Subcutaneous abdominal adipose tissue (tissue), 5 donors: ENCODE data around the gene ZNF516.

Source experiments
- H3K27ac ChIP-seq: one replicate; pipeline ENCODE4 v1.7.0; 2013; ENCODE audit warnings: low read depth, mild to moderate bottlenecking, inconsistent platforms, low read length, moderate library complexity
- H3K27me3 ChIP-seq, 5 donors: one replicate each; pipeline ENCODE4 v1.7.0; 2013; ENCODE audit warnings: low read length in 5 of 5, inconsistent platforms in 1 of 5; ENCODE audit not compliant: control insufficient read depth in 5 of 5, insufficient read depth in 4 of 5
- H3K36me3 ChIP-seq, 5 donors: one replicate each; pipeline ENCODE4 v1.7.0; 2013; ENCODE audit warnings: low read length in 5 of 5; ENCODE audit not compliant: control insufficient read depth in 5 of 5, insufficient read depth in 5 of 5
- H3K4me1 ChIP-seq, 5 donors: one replicate each; pipeline ENCODE4 v1.7.0; 2013; ENCODE audit warnings: low read length in 5 of 5, mild to moderate bottlenecking in 3 of 5, moderate library complexity in 1 of 5; ENCODE audit not compliant: control insufficient read depth in 5 of 5, insufficient read depth in 5 of 5
- H3K4me3 ChIP-seq, 5 donors: one replicate each; pipeline ENCODE4 v1.7.0; 2013; ENCODE audit warnings: low read length in 5 of 5, low read depth in 1 of 5
- H3K9ac ChIP-seq, 5 donors: one replicate each; pipeline ENCODE4 v1.7.0; 2013; ENCODE audit warnings: low read length in 5 of 5, mild to moderate bottlenecking in 4 of 5, moderate library complexity in 3 of 5
- H3K9me3 ChIP-seq, 5 donors: one replicate each; pipeline ENCODE4 v1.7.0; 2013; ENCODE audit warnings: low read length in 5 of 5; ENCODE audit not compliant: control insufficient read depth in 5 of 5
- donor health status: healthy.
- donor health status: healthy.
- donor health status: healthy.
- donor health status: healthy.
- donor health status: healthy.

ZNF516 gene

DNA sequence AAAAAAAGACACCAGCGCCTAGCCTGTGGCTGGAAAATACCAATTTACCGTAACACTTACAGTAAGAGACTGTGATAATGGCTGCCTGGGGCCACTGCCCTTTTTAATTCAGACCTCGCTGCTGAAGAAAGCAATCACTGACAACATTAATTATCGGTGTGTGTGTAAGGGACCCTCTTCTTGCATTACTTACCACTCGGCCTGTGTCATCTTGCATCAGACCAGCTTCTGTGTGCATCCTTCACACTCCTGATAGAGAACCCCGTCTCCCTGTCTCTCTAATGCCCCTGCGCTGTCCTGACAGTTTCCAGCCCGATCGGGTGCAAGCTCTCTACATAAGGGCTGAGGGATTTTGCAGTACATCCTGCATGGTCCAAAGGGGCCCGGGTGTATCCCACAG is 124.4 kb downstream of the ZNF516 start:
- Histone ChIP-seq H3K36me3 (peaks cover 0 to 35% (median 21%) of the 10 kb centered on the region in 5 donors), H3K4me3 (no peak overlapping the region), H3K4me1 (peaks cover 0 to 6% (median 0%) of the 10 kb centered on the region in 5 donors), H3K27ac (no peak overlapping the region), H3K9me3 (no peaks in the 10 kb centered on the region), H3K9ac (no peak overlapping the region), H3K27me3 (no peaks in the 10 kb centered on the region)

DNA sequence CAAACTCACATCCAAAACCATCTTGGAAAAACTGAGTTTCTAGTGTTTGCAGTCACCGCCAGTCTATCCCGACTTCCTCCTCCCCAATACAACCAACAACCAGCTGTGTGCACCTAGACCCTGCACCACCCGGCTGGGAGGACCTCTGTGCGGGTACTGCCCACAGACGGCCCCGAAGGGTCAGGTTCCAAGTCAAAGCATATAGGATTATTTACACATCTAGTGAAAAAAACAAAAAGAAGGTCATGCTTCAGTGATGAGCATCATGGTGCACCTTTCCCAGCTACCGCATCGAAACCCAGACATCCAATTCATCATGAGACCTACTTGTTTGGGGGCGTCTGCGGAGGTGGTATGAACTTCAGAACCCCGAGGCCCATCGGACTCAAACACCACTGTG is 124.8 kb downstream of the ZNF516 start:
- H3K27me3 ChIP-seq, result no peaks in the 10 kb centered on the region
- no peak overlapping the region for H3K27ac ChIP-seq
- peaks cover 0 to 35% (median 21%) of the 10 kb centered on the region in 5 donors for H3K36me3 ChIP-seq
- H3K4me3 ChIP-seq, result no peak overlapping the region
- H3K9me3 ChIP-seq, result no peaks in the 10 kb centered on the region
- peaks cover 0 to 3% (median 0%) of the 10 kb centered on the region in 5 donors for H3K4me1 ChIP-seq
- H3K9ac ChIP-seq, result no peak overlapping the region

DNA sequence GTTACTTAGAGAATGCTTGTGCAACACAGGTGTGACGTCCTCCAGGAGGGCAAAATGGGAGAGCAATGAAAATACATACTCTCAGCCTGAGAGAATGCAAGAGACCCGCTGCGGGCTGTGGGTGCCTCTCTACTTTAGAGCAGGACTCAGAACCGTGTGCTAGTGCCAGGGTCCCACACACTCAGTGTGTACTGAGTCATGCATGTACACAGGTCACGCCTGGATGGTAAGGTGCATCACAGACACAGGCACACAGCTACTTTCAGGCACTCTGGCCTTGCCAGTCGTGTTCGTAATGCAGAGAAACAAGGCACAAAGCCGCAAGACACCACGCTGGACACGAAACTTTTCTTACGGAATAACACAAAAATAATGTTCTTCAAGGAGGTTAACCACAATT is 125.3 kb downstream of the ZNF516 start:
- Histone ChIP-seq H3K27ac (no peak overlapping the region), H3K9me3 (no peaks in the 10 kb centered on the region), H3K27me3 (no peaks in the 10 kb centered on the region), H3K36me3 (peaks cover 0 to 35% (median 21%) of the 10 kb centered on the region in 5 donors), H3K9ac (no peak overlapping the region), H3K4me3 (no peak overlapping the region), H3K4me1 (no peaks in the 10 kb centered on the region)

DNA sequence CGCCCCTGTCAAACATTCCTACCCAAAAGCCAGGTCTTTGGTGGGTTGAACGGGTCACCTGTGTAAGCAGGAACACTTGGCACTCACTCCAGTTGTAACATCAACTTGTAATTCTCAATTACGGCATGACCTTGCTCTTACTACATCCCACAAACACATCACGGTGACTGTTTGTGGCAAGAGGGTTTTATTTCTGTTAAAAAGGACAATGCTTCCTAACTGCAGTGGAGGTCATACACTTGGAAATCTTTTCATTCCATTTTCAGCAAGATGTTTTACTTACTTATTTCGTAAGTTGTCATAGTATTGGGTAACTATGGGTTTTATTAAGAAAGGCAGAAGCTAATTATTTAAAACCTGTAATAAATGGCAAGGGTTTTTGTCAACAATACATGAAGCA is 126.1 kb downstream of the ZNF516 start:
- Histone ChIP-seq H3K4me3 (no peak overlapping the region), H3K9me3 (no peaks in the 10 kb centered on the region), H3K9ac (no peak overlapping the region), H3K27me3 (no peaks in the 10 kb centered on the region), H3K4me1 (no peaks in the 10 kb centered on the region), H3K36me3 (peaks cover 0 to 35% (median 21%) of the 10 kb centered on the region in 5 donors), H3K27ac (no peak overlapping the region)

DNA sequence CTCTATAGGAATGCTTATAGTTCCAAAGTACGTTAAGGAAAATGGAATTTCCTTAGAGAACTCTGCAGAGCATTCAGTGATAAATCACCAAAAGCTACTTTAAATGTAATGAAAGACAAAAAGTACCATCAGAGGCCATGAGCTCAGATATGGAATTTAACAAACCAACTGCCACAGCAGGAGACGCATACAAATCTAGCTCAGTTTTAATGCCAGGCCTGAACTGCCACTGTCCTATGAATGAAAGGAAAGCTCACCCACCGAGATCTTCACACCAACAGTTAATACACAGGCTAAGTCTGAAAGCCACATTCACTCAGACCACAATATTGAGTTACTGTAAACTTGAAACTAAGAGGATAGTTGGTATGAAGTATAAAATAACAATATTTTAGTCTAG is 126.8 kb downstream of the ZNF516 start:
- H3K9ac ChIP-seq, result no peak overlapping the region
- no peak overlapping the region for H3K4me3 ChIP-seq
- no peaks in the 10 kb centered on the region for H3K4me1 ChIP-seq
- H3K27me3 ChIP-seq, result no peaks in the 10 kb centered on the region
- no peaks in the 10 kb centered on the region for H3K9me3 ChIP-seq
- no peak overlapping the region for H3K27ac ChIP-seq
- peaks cover 0 to 36% (median 21%) of the 10 kb centered on the region in 5 donors for H3K36me3 ChIP-seq

DNA sequence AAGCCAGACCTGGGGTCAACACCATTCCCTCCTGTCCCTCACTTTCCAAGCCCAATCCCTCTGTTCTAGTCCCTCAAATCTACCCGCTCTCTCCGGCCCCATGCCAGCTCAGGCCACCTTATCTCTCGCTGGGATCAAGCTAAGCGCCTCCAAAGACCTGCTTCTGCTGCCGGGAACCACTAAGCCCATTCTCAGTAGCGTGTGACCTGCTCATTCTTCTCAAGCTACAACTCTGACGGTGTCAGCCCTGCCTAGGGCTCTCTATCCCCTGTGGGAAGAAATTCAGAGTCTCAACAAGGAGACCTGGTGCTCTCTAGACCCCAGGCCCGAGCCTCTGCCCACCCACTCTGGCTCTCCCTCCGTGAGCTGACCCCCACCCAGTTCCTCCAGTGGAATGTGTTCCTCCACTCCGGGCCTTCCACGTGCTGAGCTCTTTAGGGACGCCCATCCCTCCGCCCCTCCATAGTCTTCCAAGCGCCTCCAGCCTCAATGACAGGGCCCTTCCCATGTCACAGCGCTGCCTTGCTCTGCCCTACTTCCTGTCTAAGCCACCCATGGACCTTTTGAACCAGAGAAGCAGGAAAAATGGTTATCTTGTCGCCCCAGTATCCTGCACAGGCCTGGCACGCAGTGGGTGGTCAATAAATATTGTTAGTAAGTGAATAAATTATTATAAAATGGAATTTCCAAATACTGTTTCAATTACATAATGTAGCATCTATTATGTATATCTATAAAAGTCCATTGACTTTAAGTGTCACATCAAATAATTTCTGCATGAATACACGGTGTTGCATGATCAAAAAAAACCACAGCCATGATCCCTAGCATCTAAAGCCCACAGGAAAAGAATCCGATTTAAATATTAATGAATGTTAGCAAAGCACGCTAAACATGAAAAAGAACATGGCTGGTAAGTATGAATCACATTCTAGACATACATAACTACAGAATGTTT is 127.6 kb downstream of the ZNF516 start:
- Histone ChIP-seq H3K27me3 (no peaks in the 10 kb centered on the region), H3K4me1 (no peaks in the 10 kb centered on the region), H3K9me3 (no peaks in the 10 kb centered on the region), H3K27ac (no peak overlapping the region), H3K36me3 (peaks cover 0 to 37% (median 21%) of the 10 kb centered on the region in 5 donors), H3K4me3 (no peak overlapping the region), H3K9ac (no peak overlapping the region)

DNA sequence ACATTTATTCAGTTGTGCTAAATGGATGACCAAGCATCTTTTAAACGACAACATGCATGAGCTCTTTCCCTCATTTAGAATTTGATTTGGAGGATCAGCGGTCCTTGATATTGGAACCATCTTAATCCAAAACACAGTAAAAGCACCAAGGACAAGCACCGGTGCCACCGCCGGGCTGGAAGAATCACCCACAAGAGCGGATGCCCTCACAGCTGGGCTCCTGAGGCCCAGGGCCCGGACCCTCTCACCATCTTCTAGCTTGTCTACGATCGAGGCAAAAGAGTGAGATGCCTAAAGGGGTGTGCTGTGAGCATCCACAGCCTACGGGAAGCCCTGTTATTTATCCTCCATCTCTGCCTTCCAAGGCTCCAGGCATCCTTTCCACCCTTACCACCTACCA is 129.5 kb downstream of the ZNF516 start:
- Histone ChIP-seq H3K9me3 (no peaks in the 10 kb centered on the region), H3K4me1 (no peaks in the 10 kb centered on the region), H3K27me3 (no peaks in the 10 kb centered on the region), H3K9ac (no peak overlapping the region), H3K4me3 (no peak overlapping the region), H3K36me3 (peaks cover 0 to 39% (median 25%) of the 10 kb centered on the region in 5 donors), H3K27ac (no peak overlapping the region)

DNA sequence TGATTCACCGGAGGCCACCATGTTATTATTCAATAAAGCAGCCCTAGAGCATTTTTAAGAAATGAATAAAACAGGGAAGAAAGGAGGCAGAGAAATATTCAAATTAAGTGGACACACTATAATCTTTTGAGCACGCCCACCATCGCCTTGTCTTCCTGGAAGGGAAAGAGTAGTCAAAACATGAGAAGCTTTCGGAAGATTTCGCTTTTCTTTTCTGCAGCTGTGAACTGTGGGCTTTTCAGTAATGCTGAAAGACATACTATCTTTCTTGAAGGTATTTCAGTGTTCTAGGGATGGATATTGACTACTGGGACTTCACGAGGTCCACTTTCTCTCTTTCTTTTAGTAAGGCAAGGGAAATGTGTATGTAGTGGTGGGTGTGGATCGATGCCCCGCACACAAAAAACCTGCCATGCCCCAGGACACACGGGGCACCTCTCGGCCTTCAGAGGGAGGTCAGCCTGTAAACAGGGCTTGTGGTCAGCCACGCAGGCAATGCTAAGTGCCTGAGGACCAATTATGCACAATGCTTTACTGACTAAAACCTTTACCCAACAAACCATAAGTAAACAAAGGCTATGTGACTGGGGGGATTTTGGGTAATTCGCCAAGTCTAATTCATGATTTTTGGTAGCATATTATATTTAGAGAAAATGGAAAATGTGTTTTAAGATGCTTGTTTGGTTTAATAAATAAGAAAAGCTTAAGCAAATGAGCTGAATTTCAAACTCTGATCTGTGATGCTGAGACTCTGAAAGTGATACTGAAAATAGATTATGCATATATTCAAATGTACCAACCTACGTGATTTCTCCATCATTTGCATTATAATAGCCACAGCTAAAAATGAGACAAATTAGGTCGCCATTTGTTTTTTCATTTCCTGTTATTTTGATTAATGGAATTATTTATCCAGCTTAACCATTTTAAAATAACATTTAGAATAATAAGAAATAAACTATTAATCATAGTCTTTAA is 130.5 kb downstream of the ZNF516 start:
- no peaks in the 10 kb centered on the region for H3K4me1 ChIP-seq
- H3K27me3 ChIP-seq, result no peaks in the 10 kb centered on the region
- H3K9me3 ChIP-seq, result no peaks in the 10 kb centered on the region
- no peak overlapping the region for H3K9ac ChIP-seq
- H3K4me3 ChIP-seq, result no peak overlapping the region
- no peak overlapping the region for H3K27ac ChIP-seq
- peaks cover 2 to 36% (median 21%) of the 10 kb centered on the region in 5 donors for H3K36me3 ChIP-seq

DNA sequence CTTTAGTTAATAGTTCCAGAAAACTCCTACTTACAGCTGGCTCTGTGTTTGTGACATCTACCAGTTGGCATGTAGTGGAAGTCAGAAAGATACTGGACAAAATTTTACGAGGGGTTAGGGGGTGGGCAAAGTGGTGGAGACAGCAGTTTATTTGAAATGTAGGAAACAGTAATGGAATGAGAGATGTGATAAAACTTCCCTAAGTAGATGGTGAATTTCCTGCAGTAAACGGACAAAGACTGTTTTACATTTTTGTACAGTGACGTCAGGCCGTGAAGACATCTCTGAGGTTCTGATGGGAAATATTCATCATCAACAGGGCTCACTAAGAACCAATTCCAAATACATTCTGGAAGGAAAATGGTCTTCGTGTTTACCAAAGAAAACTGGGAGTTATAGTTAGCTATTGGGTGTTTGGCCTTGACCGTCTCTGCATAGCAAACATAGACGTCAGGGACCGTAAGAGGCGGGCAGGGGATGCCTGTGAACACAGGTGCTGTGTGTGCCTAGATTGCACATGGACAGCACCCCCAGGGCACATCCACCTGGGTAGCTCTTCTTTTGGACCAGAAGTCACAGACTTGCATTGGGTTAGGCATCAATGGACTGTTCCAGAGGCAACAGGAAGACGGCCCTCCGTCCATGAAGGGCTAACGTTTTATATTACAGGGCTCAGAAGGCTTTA is 131.5 kb downstream of the ZNF516 start:
- peaks cover 2 to 36% (median 18%) of the 10 kb centered on the region in 5 donors for H3K36me3 ChIP-seq
- no peak overlapping the region for H3K4me3 ChIP-seq
- no peak overlapping the region for H3K27ac ChIP-seq
- H3K27me3 ChIP-seq, result no peaks in the 10 kb centered on the region
- peaks cover 0 to 3% (median 0%) of the 10 kb centered on the region in 5 donors for H3K4me1 ChIP-seq
- no peaks in the 10 kb centered on the region for H3K9me3 ChIP-seq
- H3K9ac ChIP-seq, result no peak overlapping the region
